HEK293 (cell line): Measurements from ENCODE around the gene PSMD13.

ENCODE experiments used
- CTCF ChIA-PET: fragments of 350-600 bp; formaldehyde crosslinking; extraction: SDS; loops from one replicate; lab custom pipeline; 2021; ENCODE audit warnings: antibody characterized with exemption; lab: Yijun Ruan, JAX
- POLR2A ChIA-PET: fragments of 300-600 bp; formaldehyde crosslinking; extraction: SDS; loops from one replicate; lab custom pipeline; 2020; ENCODE audit warnings: antibody characterized with exemption, inconsistent platforms; lab: Yijun Ruan, JAX
- H3K27ac ChIP-seq: fragments of 200-500 bp; sonication (Bioruptor generic); 2 replicates; pipeline ENCODE4 v1.5.1; 2014; ENCODE audit warnings: low read depth, low read length, control low read depth, inconsistent platforms; ENCODE audit errors: extremely low read depth
- H3K36me3 ChIP-seq, 2 experiments: fragments of 200-500 bp in 1 of 2; sonication (Bioruptor generic) in 1 of 2; 1 replicate in 1 of 2; 2 replicates in 1 of 2; pipeline ENCODE4 v1.5.1; 2014 to 2017; ENCODE audit warnings: inconsistent platforms in 2 of 2, low read length in 2 of 2; ENCODE audit not compliant: control insufficient read depth in 2 of 2, insufficient read depth in 1 of 2
- H3K4me1 ChIP-seq: fragments of 200-500 bp; sonication (Bioruptor generic); 2 replicates; pipeline ENCODE4 v1.5.1; 2014; ENCODE audit warnings: mild to moderate bottlenecking, low read length, inconsistent platforms; ENCODE audit not compliant: control insufficient read depth, insufficient read depth
- H3K4me3 ChIP-seq: 2 replicates; pipeline ENCODE4 v1.5.1; 2011; ENCODE audit warnings: low read depth, mild to moderate bottlenecking, control low read depth, low read length, moderate library complexity
- H3K9me3 ChIP-seq: fragments of 200-500 bp; sonication (Bioruptor generic); 2 replicates; pipeline ENCODE4 v1.5.1; 2014; ENCODE audit warnings: low read depth, low read length, inconsistent platforms; ENCODE audit not compliant: control insufficient read depth, insufficient read depth
- AEBP2 ChIP-seq: fragments of 450-650 bp; formaldehyde crosslinking; IDR thresholded peaks from 2 replicates; pipeline ENCODE4 v1.5.1; 2016; ENCODE audit warnings: missing biosample characterization, missing genetic modification characterization, borderline replicate concordance
- SCRT2 ChIP-seq: fragments of 450-650 bp; formaldehyde crosslinking; IDR thresholded peaks from 2 replicates; pipeline ENCODE4 v1.5.1; 2016; ENCODE audit warnings: missing biosample characterization, missing genetic modification characterization
- SP7 ChIP-seq: fragments of 450-650 bp; formaldehyde crosslinking; IDR thresholded peaks from 2 replicates; pipeline ENCODE4 v1.5.1; 2016; ENCODE audit warnings: missing biosample characterization, missing genetic modification characterization
- ZBTB49 ChIP-seq: fragments of 450-650 bp; formaldehyde crosslinking; IDR thresholded peaks from 2 replicates; pipeline ENCODE4 v1.5.1; 2016; ENCODE audit warnings: missing biosample characterization, missing genetic modification characterization, low read depth
- ZBTB8A ChIP-seq: fragments of 450-650 bp; formaldehyde crosslinking; IDR thresholded peaks from 2 replicates; pipeline ENCODE4 v1.5.1; 2016; ENCODE audit warnings: missing biosample characterization, missing genetic modification characterization
- ZFHX2 ChIP-seq: fragments of 450-650 bp; formaldehyde crosslinking; conservative IDR thresholded peaks from 2 replicates; pipeline ENCODE4 v1.5.1; 2016; ENCODE audit warnings: missing biosample characterization, missing genetic modification characterization
- ZNF121 ChIP-seq: fragments of 450-650 bp; formaldehyde crosslinking; IDR thresholded peaks from 2 replicates; pipeline ENCODE4 v1.5.1; 2016; ENCODE audit warnings: missing biosample characterization, missing genetic modification characterization
- ZNF169 ChIP-seq: fragments of 450-650 bp; formaldehyde crosslinking; IDR thresholded peaks from 2 replicates; pipeline ENCODE4 v1.5.1; 2016; ENCODE audit warnings: missing biosample characterization, missing genetic modification characterization
- ZNF350 ChIP-seq: fragments of 450-650 bp; formaldehyde crosslinking; IDR thresholded peaks from 2 replicates; pipeline ENCODE4 v1.5.0; 2017; ENCODE audit warnings: missing biosample characterization, mild to moderate bottlenecking, missing genetic modification characterization
- ZNF585B ChIP-seq: fragments of 450-650 bp; formaldehyde crosslinking; IDR thresholded peaks from 2 replicates; pipeline ENCODE4 v1.5.1; 2016; ENCODE audit warnings: missing biosample characterization, missing genetic modification characterization
- ZNF629 ChIP-seq: fragments of 450-650 bp; formaldehyde crosslinking; IDR thresholded peaks from 2 replicates; pipeline ENCODE4 v1.5.1; 2017; ENCODE audit warnings: missing biosample characterization, missing genetic modification characterization
- ZNF707 ChIP-seq: fragments of 450-650 bp; formaldehyde crosslinking; IDR thresholded peaks from 2 replicates; pipeline ENCODE4 v1.5.1; 2016; ENCODE audit warnings: missing biosample characterization, missing genetic modification characterization
- ZNF843 ChIP-seq: fragments of 450-650 bp; formaldehyde crosslinking; IDR thresholded peaks from 2 replicates; pipeline ENCODE4 v1.5.1; 2016; ENCODE audit warnings: missing biosample characterization, missing genetic modification characterization
- ZSCAN4 ChIP-seq: fragments of 450-650 bp; formaldehyde crosslinking; IDR thresholded peaks from 2 replicates; pipeline ENCODE4 v1.5.1; 2017; ENCODE audit warnings: missing biosample characterization, missing genetic modification characterization
- TF ChIP-seq, protein P1 (sequence below): fragments of 450-650 bp; formaldehyde crosslinking; conservative IDR thresholded peaks from 2 replicates; pipeline ENCODE4 v1.5.1; 2016; ENCODE audit warnings: low read depth, missing biosample characterization, missing genetic modification characterization
- TF ChIP-seq, protein P2 (sequence below): fragments of 450-650 bp; formaldehyde crosslinking; IDR thresholded peaks from 2 replicates; pipeline ENCODE4 v1.5.1; 2016; ENCODE audit warnings: missing biosample characterization, missing genetic modification characterization
- TF ChIP-seq, protein P3 (sequence below): fragments of 450-650 bp; IDR thresholded peaks from 2 replicates; pipeline ENCODE4 v1.5.1; 2018; ENCODE audit warnings: missing biosample characterization, mild to moderate bottlenecking, missing genetic modification characterization
- TF ChIP-seq, protein P4 (sequence below): fragments of 450-650 bp; formaldehyde crosslinking; IDR thresholded peaks from 2 replicates; pipeline ENCODE4; 2016; ENCODE audit warnings: missing biosample characterization, missing genetic modification characterization

PSMD13 gene

GRCh38 chr11:269146-269890 is 32.5 kb downstream of the PSMD13 start (continued):
- TF ChIP-seq, protein P1, sequence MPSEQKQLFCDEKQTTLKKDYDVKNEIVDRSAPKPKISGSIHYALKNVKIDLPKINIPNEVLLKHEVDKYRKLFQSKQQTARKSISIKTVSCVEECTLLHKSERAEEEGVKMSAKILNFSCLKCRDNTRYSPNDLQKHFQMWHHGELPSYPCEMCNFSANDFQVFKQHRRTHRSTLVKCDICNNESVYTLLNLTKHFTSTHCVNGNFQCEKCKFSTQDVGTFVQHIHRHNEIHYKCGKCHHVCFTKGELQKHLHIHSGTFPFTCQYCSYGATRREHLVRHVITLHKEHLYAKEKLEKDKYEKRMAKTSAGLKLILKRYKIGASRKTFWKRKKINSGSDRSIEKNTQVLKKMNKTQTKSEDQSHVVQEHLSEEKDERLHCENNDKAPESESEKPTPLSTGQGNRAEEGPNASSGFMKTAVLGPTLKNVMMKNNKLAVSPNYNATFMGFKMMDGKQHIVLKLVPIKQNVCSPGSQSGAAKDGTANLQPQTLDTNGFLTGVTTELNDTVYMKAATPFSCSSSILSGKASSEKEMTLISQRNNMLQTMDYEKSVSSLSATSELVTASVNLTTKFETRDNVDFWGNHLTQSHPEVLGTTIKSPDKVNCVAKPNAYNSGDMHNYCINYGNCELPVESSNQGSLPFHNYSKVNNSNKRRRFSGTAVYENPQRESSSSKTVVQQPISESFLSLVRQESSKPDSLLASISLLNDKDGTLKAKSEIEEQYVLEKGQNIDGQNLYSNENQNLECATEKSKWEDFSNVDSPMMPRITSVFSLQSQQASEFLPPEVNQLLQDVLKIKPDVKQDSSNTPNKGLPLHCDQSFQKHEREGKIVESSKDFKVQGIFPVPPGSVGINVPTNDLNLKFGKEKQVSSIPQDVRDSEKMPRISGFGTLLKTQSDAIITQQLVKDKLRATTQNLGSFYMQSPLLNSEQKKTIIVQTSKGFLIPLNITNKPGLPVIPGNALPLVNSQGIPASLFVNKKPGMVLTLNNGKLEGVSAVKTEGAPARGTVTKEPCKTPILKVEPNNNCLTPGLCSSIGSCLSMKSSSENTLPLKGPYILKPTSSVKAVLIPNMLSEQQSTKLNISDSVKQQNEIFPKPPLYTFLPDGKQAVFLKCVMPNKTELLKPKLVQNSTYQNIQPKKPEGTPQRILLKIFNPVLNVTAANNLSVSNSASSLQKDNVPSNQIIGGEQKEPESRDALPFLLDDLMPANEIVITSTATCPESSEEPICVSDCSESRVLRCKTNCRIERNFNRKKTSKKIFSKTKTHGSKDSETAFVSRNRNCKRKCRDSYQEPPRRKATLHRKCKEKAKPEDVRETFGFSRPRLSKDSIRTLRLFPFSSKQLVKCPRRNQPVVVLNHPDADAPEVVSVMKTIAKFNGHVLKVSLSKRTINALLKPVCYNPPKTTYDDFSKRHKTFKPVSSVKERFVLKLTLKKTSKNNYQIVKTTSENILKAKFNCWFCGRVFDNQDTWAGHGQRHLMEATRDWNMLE (tag by site-specific recombination): no peak
- TF ChIP-seq ZNF121 (tag by site-specific recombination) (no peak), ZFHX2 (no peak), ZNF629 (no peak), ZSCAN4 (tag by site-specific recombination) (no peak), ZNF707 (tag by site-specific recombination) (no peak)
- TF ChIP-seq, protein P2, sequence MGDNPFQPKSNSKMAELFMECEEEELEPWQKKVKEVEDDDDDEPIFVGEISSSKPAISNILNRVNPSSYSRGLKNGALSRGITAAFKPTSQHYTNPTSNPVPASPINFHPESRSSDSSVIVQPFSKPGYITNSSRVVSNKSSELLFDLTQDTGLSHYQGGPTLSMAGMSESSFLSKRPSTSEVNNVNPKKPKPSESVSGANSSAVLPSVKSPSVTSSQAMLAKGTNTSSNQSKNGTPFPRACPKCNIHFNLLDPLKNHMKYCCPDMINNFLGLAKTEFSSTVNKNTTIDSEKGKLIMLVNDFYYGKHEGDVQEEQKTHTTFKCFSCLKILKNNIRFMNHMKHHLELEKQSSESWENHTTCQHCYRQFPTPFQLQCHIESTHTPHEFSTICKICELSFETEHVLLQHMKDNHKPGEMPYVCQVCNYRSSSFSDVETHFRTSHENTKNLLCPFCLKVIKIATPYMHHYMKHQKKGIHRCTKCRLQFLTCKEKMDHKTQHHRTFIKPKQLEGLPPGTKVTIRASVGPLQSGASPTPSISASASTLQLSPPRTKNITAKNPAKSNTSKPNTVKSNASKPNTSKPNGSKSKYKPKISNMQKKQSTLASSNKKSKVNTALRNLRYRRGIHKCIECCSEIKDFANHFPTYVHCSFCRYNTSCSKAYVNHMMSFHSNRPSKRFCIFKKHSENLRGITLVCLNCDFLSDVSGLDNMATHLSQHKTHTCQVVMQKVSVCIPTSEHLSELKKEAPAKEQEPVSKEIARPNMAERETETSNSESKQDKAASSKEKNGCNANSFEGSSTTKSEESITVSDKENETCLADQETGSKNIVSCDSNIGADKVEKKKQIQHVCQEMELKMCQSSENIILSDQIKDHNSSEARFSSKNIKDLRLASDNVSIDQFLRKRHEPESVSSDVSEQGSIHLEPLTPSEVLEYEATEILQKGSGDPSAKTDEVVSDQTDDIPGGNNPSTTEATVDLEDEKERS: no peak
- TF ChIP-seq, protein P3, sequence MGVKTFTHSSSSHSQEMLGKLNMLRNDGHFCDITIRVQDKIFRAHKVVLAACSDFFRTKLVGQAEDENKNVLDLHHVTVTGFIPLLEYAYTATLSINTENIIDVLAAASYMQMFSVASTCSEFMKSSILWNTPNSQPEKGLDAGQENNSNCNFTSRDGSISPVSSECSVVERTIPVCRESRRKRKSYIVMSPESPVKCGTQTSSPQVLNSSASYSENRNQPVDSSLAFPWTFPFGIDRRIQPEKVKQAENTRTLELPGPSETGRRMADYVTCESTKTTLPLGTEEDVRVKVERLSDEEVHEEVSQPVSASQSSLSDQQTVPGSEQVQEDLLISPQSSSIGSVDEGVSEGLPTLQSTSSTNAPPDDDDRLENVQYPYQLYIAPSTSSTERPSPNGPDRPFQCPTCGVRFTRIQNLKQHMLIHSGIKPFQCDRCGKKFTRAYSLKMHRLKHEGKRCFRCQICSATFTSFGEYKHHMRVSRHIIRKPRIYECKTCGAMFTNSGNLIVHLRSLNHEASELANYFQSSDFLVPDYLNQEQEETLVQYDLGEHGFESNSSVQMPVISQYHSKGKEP (tag by site-specific recombination): no peak

GRCh38 chr11:270451-271318 is 33.9 kb downstream of the PSMD13 start:
- no peaks in the 10 kb centered on the region for H3K4me1 ChIP-seq
- ChIA-PET CTCF (interaction anchor here (0.6 to 1.1 kb wide), 5 partner anchors 10 to 181 kb away, joined by 3 to 4 read pairs (median 3); no protein-coding TSS in a partner anchor), POLR2A (no interaction called here)
- no peaks in the 10 kb centered on the region for H3K9me3 ChIP-seq
- no peak overlapping the region for H3K27ac ChIP-seq
- H3K4me3 ChIP-seq: no peak overlapping the region
- H3K36me3 ChIP-seq: no peaks in the 10 kb centered on the region
- TF ChIP-seq ZNF169 (tag by site-specific recombination) (no peak), ZNF843 (tag by site-specific recombination) (no peak), SCRT2 (tag by site-specific recombination) (no peak), ZNF350 (no peak), AEBP2 (tag by site-specific recombination) (no peak), SP7 (tag by site-specific recombination) (no peak), ZBTB8A (no peak), ZNF585B (tag by site-specific recombination) (no peak), ZBTB49 (tag by site-specific recombination) (no peak)
- TF ChIP-seq, protein P4, sequence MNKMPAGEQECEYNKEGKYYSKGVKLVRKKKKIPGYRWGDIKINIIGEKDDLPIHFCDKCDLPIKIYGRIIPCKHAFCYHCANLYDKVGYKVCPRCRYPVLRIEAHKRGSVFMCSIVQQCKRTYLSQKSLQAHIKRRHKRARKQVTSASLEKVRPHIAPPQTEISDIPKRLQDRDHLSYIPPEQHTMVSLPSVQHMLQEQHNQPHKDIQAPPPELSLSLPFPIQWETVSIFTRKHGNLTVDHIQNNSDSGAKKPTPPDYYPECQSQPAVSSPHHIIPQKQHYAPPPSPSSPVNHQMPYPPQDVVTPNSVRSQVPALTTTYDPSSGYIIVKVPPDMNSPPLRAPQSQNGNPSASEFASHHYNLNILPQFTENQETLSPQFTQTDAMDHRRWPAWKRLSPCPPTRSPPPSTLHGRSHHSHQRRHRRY (tag by site-specific recombination): no peak
